Head of caudate nucleus (tissue), 42 donors: ENCODE results near the gene CCDC78.

ENCODE experiments used
- DNase-seq, 42 donors: peaks; one replicate each; pipeline versions ENCODE4 v3.0.0 to v3.0.0-alpha.2; 2020 to 2021; ENCODE audit warnings: mixed read lengths in 7 of 42
- intact Hi-C: fragments of 100-400 bp; cut with DNase I; formaldehyde crosslinking; loops from one replicate; pipeline ENCODE4 v1.15.0; 2022

Gene CCDC78

DNA sequence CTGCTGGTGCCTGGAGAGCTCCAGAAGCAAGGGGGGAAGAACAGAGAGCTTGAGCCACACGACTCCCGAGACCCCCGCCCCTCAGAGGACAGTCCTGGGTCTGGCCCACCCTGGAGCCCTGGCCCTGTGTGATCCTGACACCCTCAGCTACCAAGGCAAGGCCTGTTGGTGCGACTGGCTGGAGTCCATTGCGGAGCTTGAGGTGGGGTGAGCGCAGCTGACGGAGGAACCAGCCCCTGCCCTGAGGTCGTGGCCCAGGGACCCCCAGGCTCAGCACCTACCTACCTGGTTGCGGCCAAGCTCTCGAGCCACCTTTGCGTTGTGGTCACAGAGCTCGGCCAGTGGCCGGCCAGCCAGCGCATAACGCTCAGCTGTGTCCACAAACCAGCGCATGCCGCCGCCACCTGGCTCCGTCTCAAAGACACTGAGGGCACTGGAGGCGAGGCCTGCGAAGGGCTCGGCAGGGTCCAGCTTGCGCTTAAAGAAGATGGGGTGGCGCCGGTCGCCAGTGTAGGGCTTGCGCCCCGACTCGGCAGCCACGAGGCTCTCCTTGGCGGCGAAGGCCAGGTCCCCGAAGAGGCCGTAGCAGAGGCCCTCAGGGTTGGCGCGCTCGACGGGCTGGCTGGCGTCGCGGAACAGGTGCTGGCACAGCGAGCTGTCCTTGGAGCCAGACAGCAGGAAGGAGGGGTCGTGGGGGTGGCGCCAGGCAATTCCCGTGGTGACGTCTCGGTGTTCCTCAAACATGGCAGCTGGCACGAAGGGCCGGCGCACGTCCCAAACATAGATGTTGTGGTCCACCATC is 39.6 kb downstream of the CCDC78 start:
- intact Hi-C loops, result no loop called here
- DNase-seq, result no peak

DNA sequence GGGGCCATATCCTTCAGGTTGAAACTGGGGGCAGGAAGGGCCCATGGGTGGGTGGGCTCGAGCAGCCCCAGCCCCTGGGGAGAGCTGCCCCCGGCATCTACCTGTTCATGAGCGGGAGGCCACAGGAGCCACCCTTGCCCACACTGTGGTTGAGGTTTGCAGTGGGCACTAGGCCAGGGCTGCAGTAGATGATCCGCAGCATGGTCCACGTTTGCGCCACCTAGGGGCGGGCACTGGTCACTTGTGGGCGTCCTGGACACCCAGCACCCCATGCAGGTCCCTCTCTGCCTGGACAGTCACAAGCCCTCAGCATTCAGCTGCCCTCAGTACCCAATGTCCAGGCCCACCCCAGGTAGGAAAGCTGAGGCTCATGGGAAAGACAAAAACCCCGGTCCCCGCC is 40.3 kb downstream of the CCDC78 start:
- no peak for DNase-seq
- intact Hi-C loops, result no loop called here

DNA sequence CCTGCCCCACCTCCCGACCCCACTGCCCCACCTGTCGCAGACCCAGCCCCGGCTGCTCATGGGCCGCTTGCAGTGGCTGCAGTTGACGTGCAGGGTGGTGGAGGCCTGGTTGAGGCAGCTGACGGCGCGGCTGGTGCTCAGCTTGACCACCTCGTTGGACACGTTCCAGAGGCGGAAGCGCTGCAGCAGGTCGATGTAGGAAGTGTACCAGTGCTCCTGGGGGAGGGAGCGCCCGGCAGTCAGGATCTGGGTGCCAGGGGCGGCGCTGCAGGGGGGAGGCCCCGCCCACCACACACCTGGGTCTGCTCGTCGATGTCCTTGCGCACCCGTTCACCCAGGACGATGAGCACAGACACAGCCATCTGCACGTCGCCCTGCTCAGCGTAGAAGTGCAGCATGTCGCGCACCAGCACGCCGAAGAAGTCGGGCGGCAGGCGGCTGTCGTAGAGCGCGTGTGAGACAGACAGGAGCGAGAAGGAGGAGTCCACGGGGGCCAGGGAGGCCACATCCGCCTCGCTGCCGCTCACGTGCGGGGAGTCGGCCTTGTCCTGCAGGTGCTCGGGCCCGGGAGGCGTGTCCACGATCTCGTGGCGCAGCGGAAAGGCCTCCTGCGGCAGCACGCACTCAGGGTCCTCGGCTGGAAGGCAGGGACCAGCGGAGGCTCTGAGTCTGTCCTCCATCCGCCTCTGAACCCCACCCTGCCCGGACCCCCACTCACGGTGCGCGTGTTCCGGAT is 41.1 kb downstream of the CCDC78 start:
- intact Hi-C loops, result no loop called here

DNA sequence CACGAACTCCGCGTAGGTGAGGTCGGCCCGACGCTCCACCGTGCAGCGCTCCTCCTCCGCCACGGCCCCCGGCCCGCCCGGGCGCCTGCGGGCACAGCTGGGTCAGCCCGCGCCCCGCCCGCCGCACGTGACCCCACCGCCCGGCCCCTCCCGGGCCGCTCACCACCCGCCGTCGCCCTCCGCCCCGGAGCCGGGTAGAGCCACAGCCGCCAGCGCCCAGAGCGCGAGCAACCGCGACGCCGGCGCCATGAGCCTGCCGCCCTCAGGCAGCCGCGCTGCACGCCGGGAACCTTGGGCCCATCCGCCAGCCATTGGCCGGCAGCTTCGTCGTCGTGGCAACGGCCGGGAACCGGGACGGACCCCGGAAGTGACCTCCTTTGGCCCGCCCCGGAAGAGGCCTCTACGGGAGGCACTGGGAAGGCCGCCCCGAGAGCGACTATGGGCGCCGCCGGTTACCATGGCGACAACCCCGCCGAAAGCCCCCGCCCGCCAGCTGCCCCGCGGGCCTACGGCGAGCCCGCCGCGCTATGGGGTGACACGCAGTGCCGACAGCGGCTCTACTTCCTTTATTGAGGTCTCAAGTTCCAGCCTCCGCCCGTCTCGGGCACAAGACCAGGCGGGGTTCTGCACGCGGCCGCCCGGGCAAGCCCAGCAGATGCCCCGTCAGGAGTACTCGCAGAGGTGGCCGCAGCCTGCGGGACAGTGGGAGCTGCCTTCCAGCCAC is 42.0 kb downstream of the CCDC78 start, which contains the start of gene JMJD8:
Gene JMJD8 (minus strand): TSS at position 264 of the 724 bp plus-strand sequence. CDS start 15 bp downstream, at position 249.
- intact Hi-C loops, result no loop called here

More for the DNA sequence above, 41.1 kb downstream of the CCDC78 start:
- no peak for DNase-seq

DNA sequence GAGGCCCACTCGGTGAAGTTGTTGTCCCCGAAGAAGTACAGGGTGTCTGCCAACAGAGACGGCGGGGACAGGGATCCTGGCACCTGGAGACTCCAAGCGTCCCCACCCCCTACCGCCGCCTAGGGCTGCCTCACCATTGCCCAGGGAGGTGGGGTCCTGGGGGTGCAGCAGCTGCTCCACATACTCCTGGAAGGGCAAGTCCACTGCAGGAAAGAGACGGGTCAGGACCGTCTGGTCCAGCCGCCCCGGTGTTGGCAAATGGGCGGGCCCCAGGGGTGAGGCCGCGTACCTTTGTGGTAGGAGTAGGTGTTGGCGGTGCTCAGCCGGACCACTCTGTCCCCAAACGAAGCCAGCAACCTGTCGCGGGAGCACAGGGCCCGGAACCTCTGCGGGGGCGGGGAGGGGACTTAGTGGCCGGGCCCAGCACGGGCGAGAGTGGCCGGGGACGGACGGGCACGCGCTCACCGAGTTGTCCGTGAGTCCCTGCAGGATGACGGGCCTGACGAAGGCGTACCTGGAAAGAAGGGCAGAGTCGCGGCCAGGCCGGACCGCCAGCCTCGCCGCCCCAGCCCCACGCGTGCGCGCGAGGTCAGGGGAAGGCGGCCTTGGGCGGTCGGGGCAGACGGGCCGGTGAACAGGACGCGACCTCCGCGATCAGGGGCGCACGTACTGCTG is 42.7 kb downstream of the CCDC78 start:
- no peak for DNase-seq
- intact Hi-C loops, result no loop called here

More for the DNA sequence above, 42.0 kb downstream of the CCDC78 start, which contains the start of gene JMJD8:
- peak; percentile 92 to 99 (median 98) for DNase-seq

DNA sequence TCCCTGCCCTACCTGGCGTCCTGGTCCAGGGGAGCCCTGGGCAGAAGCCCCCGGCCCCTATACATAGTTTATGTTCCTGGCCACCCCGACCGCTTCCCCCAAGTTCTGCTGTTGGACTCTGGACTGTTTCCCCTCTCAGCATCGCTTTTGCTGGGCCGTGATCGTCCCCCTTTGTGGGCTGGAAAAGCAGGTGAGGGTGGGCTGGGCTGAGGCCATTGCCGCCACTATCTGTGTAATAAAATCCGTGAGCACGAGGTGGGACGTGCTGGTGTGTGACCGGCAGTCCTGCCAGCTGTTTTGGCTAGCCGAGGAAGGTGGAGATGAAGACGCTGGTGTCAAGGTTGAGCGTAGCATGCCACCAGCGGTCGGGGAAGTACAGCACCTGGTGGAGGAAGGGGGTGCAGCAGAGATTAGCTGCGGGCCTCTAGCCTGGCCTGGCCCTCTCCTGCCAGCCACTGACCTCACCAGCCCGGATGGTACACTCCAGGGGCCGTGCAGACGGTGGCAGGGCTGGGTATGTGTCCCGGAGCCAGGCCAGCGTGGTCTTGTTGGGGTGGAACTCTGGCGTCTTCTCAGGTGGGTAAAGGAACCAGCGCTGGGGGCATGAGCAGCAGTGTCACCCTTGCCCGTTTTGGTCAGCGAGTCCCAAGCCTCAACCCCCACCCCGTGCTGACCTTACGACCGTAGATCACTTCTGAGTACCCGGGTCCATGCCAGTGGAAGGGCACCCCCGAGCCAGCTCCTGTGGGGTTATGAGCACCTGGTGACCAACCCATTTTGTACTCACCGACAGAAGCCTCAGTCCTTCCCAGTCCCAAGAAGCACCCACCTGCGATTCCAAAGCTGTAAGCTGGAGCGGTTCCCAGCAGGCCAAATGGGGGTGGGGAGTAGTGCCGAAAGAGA is 43.5 kb downstream of the CCDC78 start:
- intact Hi-C loops, result no loop called here
- DNase-seq, result no peak

DNA sequence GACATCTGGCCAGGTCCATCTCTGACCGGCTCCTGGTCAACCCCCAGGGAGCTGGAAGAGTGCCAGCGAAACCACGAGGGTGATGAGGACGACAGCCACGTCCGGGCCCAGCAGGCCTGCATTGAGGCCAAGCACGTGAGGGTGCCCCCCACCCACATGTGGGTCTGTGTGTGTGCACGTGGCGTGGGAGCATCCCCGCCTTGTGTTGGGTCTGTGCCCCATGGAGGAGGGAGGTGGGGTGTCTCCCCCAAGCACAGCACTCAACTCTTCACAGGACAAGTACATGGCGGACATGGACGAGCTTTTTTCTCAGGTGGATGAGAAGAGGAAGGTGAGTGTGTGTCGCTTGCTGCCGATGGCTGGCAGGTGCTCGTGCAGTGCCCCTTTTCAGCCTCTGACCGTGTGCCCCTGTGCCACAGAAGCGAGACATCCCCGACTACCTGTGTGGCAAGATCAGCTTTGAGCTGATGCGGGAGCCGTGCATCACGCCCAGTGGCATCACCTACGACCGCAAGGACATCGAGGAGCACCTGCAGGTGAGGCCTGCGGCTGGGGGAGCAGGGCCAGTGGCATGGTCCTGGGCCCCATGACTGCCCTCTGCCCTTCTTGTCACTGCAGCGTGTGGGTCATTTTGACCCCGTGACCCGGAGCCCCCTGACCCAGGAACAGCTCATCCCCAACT is 44.4 kb downstream of the CCDC78 start:
- DNase-seq, result no peak
- intact Hi-C loops, result no loop called here

DNA sequence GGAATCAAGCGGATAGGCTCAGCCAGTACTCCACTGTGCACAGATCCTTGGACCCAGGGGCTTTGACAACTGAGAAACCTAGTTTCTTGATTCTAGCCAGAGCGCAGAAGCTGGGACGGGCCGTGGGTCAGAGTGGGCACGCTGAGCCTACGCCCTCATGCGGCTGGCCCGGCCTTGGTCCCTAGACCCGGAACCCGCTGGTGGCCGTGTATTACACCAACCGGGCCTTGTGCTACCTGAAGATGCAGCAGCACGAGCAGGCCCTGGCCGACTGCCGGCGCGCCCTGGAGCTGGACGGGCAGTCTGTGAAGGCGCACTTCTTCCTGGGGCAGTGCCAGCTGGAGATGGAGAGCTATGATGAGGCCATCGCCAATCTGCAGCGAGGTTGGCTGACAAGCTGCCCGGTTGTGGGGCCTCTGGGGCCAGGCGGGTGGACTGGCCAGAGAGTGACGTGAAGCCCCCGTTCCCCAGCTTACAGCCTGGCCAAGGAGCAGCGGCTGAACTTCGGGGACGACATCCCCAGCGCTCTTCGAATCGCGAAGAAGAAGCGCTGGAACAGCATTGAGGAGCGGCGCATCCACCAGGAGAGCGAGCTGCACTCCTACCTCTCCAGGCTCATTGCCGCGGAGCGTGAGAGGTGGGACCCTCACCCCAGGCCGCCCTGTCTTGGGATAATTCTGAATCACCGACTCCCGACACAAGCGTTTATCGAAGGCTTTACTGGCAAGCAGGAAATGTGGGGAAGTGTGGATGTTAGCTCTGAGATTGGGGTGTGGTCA is 45.1 kb downstream of the CCDC78 start:
- DNase-seq, result no peak
- intact Hi-C loops, result no loop called here

DNA sequence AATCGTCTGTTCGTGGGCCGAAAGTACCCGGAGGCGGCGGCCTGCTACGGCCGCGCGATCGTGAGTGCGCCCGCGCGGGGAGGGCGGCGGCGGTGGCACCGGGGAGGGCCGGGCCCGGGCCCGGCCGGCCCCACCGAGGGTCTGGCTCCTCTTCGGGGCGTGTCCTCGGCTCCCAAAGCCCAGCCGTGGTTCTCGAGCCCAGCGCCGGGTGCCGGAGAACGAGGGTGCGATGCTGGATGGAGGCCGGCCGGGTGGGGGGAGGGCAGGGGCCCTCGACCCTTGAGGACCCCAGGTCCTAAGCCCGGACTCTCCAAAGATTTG is 45.7 kb downstream of the CCDC78 start:
- intact Hi-C loops, result no loop called here
- DNase-seq, result no peak

DNA sequence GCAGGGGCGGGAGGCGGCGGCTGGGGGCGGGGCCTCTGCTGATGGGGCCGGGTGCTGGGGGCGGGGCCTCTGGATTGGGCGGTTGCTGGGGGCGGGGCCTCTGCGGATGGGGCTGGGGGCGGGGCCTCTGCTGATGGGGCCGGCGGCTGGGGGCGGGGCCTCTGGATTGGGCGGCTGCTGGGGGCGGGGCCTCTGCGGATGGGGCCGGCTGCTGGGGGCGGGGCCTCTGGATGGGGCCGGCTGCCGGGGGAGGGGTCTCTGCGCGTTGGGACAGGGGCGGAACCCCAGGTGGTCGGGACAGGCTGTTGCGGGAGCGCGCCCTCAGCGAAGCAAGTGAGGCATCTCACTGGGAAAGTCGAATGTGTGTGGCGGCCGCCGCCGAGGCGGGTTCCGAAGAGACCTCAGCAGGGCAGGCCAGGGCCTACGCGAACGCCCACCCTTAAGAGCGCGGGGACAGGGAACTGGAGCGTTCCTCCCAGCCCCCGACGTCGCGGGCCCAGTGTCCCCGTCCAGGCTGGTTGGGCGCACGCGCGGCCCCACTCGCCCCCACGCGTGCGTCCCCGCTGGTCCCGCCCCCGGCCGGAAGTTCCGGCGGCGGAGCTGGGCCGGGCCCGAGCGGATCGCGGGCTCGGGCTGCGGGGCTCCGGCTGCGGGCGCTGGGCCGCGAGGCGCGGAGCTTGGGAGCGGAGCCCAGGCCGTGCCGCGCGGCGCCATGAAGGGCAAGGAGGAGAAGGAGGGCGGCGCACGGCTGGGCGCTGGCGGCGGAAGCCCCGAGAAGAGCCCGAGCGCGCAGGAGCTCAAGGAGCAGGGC is 46.2 kb downstream of the CCDC78 start, which contains the start of gene STUB1:
Gene STUB1 (plus strand): TSS at position 597 of the 811 bp plus-strand sequence. CDS start 116 bp downstream, at position 713.
- DNase-seq, result peak; percentile 57 to 96 (median 89)
- intact Hi-C loops, result no loop called here

DNA sequence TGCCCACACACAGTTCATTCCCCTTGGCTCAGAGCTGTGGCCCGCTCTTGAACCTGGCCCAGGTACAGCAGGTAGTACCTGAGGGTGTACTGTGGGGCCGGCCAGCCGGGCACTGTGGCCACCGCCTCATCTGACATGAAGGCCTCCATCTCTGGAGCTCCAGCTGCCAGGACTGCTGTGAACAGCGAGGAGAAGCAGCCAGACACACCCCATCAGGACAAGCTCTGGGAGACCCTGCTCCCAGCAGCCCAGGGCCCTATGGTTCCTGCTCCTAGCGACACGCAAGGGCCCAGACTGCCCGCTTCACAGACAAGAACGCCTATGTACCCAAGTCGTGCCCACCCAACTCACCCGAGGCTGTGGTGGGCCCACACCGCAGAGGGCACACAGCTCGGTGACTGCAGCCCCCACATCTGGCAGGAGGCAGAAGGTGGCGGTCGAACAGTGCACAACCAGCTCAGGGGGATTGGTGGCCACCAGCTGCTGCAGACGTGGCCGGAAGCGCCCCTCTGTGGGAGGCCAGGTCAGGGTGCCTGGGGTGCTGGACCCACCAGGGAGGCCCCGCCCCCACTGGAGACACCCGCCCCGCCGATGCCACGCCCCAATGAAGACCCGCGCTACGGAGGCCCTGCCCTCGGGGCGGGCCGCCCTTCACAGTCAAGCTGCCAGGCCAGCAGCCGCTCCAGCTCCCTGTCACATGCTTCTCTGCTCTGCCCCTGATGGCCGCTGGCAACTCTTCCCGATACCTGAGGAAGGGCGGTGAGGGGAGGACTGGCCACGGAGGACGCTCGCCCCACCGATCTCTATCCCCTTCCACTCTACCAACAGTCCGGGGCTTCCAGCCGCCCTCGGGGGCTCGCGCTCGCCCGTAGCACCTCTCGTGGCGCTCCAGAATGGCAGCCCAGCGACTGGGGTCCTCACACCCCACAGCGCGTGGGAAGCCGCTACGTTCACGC is 47.1 kb downstream of the CCDC78 start:
- peak in 39 of 42 donors; percentile 39 to 81 (median 60) for DNase-seq
- intact Hi-C loops, result no loop called here

DNA sequence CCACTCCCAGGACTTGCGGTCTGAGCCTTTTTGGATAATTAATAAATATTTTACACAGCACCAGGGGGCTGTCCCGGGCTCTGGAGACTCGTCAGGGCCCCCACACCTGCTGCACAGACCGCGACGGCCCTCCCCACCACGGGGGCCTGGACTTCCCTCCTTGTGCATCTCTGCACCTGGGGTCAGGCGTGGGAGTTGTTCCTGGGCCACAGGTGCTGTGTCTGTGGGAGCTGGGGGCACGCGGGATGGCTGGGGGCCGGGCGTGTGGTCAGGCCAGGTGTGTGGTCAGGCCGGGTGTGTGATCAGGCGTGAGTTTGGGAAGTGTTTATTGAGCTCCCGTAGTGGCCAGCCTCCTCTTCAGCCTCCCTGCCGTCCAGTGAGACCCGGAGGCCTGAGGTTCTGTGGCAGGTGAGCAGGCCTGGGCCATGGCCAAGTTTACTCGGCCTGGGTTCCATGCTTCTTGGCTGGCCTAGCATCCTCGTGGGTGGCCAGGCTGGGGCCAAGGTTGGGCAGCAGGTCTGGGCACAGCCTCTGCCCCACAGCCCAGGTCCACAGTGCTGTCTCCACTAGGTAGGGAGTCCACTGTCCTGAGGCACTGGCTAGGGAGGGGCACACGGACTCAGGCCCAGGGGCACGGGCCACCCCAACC is 47.9 kb downstream of the CCDC78 start:
- intact Hi-C loops, result no loop called here
- DNase-seq, result no peak

DNA sequence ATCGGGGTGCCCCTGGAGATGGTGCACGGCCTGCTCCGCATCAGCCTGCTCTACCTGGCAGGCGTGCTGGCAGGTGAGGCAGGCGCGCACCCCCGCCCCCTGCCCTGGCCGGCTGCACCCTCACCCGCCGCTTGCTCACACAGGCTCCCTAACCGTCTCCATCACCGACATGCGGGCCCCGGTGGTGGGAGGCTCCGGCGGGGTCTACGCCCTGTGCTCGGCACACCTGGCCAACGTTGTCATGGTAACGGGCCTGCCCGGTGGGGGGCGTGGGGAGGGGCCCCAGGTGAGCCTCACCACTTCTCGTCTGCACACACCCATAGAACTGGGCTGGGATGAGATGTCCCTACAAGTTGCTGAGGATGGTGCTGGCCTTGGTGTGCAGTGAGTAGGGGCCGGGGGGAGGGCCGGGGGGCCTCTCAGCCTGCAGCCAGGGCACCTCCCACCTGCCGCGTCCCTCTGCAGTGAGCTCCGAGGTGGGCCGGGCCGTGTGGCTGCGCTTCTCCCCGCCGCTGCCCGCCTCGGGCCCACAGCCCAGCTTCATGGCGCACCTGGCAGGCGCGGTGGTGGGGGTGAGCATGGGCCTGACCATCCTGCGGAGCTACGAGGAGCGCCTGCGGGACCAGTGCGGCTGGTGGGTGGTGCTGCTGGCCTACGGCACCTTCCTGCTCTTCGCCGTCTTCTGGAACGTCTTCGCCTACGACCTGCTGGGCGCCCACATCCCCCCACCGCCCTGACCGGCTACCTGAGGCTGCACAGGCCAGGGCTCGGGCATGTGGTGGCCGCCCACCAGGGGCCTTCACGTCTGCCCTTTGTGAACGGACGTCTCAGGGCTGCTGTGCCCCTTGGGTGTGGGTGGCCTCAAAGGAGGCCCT is 48.7 kb downstream of the CCDC78 start:
- intact Hi-C loops, result no loop called here
- DNase-seq, result no peak
